Measurements from ENCODE around the gene SMARCA2.

Gene SMARCA2

GRCh38 chr9:2140600-2141223, 125.6 kb downstream of the SMARCA2 start:
- no peak for DNase-seq (ENCODE audit: low read depth, low spot score)

- no peak for DNase-seq (ENCODE audit: low read depth, low spot score)
Observed at GRCh38 chr9:2142212-2142611, 127.1 kb downstream of the SMARCA2 start.

GRCh38 chr9:2144619-2145018, 129.5 kb downstream of the SMARCA2 start:
- DNase-seq (ENCODE audit: low read depth, low spot score): no peak

- DNase-seq (ENCODE audit: low read depth, low spot score): no peak
Observed at GRCh38 chr9:2145746-2146145, 130.6 kb downstream of the SMARCA2 start.

- peak; percentile 75 for DNase-seq (ENCODE audit: low read depth, low spot score)
Observed at GRCh38 chr9:2146700-2147099, 131.6 kb downstream of the SMARCA2 start.

- DNase-seq (ENCODE audit: low read depth, low spot score): no peak
Observed at GRCh38 chr9:2150338-2150737, 135.2 kb downstream of the SMARCA2 start.

- DNase-seq (ENCODE audit: low read depth, low spot score): no peak
Observed at GRCh38 chr9:2151171-2151570, 136.0 kb downstream of the SMARCA2 start.

- DNase-seq (ENCODE audit: low read depth, low spot score): no peak
Observed at GRCh38 chr9:2152966-2153629, 138.0 kb downstream of the SMARCA2 start.

GRCh38 chr9:2153630-2154217, 138.6 kb downstream of the SMARCA2 start:
- DNase-seq (ENCODE audit: low read depth, low spot score): no peak

- no peak for DNase-seq (ENCODE audit: low read depth, low spot score)
Observed at GRCh38 chr9:2154731-2155130, 139.6 kb downstream of the SMARCA2 start.

GRCh38 chr9:2155966-2156365, 140.8 kb downstream of the SMARCA2 start:
- no peak for DNase-seq (ENCODE audit: low read depth, low spot score)

GRCh38 chr9:2157277-2158110, 142.3 kb downstream of the SMARCA2 start:
- peak; percentile 68 for DNase-seq (ENCODE audit: low read depth, low spot score)

- peak; percentile 44 for DNase-seq (ENCODE audit: low read depth, low spot score)
Observed at GRCh38 chr9:2158111-2158610, 143.0 kb downstream of the SMARCA2 start.

- DNase-seq (ENCODE audit: low read depth, low spot score): no peak
Observed at GRCh38 chr9:2158766-2159430, 143.8 kb downstream of the SMARCA2 start.

GRCh38 chr9:2159521-2160454, 144.6 kb downstream of the SMARCA2 start:
- DNase-seq (ENCODE audit: low read depth, low spot score): peak; percentile 22

GRCh38 chr9:2161661-2162060, 146.5 kb downstream of the SMARCA2 start:
- no peak for DNase-seq (ENCODE audit: low read depth, low spot score)

GRCh38 chr9:2163231-2163885, 148.2 kb downstream of the SMARCA2 start:
- no peak for DNase-seq (ENCODE audit: low read depth, low spot score)

- no peak for DNase-seq (ENCODE audit: low read depth, low spot score)
Observed at GRCh38 chr9:2164268-2164667, 149.1 kb downstream of the SMARCA2 start.

GRCh38 chr9:2166203-2166602, 151.1 kb downstream of the SMARCA2 start:
- DNase-seq (ENCODE audit: low read depth, low spot score): no peak

GRCh38 chr9:2169035-2169434, 153.9 kb downstream of the SMARCA2 start:
- DNase-seq (ENCODE audit: low read depth, low spot score): no peak
